Measurements from ENCODE around the gene STMN3. TPM values are rescaled to one million over a fixed set of nuclear protein-coding genes. Genes with fewer than 3 reads are reported as not detected.

STMN3 gene
- total and polyA plus RNA-seq, 2 of the 8 experiments (the other 6 are each of a cell fraction or from before 2014, with no cell fraction given): 51.5 to 63.1 TPM

- H2BK120ac ChIP-seq (replicated peaks; ENCODE audit: low read depth, low read length): no peak overlapping the region
- no peak overlapping the region for H3K18ac ChIP-seq (ENCODE audit: extremely low read depth, low read length)
- H3K4me3 ChIP-seq (ENCODE audit: extremely low read depth in 1 of 4, insufficient read depth in 2 of 4, low read depth in 3 of 4, low read length in 4 of 4): no peak overlapping the region
- H2AFZ ChIP-seq (ENCODE audit: low read length): no peak overlapping the region
- no peak overlapping the region for H3K27ac ChIP-seq (ENCODE audit: low read depth, low read length)
- H4K5ac ChIP-seq (ENCODE audit: insufficient read length, low read depth, low read length): no peak overlapping the region
- H3K14ac ChIP-seq (ENCODE audit: insufficient read length): no peak overlapping the region
- H2AK5ac ChIP-seq (ENCODE audit: low read depth, low read length): no peak overlapping the region
- H3K4me2 ChIP-seq (ENCODE audit: insufficient read depth in 1 of 2, low read depth in 2 of 2, low read length in 2 of 2): no peak overlapping the region
- no peaks in the 10 kb centered on the region; the same call in none of the 2 replicates for H3K79me1 ChIP-seq (ENCODE audit: low read depth, low read length)
- no peak overlapping the region for H2BK12ac ChIP-seq (ENCODE audit: low read depth, low read length)
- H3K4me1 ChIP-seq (replicated peaks in 1 of 4; ENCODE audit: control insufficient read depth in 3 of 4, insufficient read depth in 4 of 4, low read length in 3 of 4): peaks cover 0 to 14% (median 1%) of the 10 kb centered on the region in 4 experiments; a peak in 3 of 7 replicates
- H3K4ac ChIP-seq (replicated peaks; ENCODE audit: insufficient read length, low read depth, low read length): no peak overlapping the region
- H3K36me3 ChIP-seq (ENCODE audit: control insufficient read depth in 2 of 4, insufficient read depth in 4 of 4, low read length in 3 of 4): no peaks in the 10 kb centered on the region; a peak in 1 of 8 replicates
- CTCF ChIA-PET (ENCODE audit: partially characterized antibody): interaction anchor here (1.2 to 1.4 kb wide), 4 partner anchors 12 to 116 kb away, joined by 3 to 4 read pairs (median 4); partner anchors contain the start of gene RTEL1
- H3K23me2 ChIP-seq (ENCODE audit: low read depth, low read length): peaks cover 7% of the 10 kb centered on the region; the same call in 1 of the 2 replicates
- H2BK15ac ChIP-seq (ENCODE audit: low read length): no peak overlapping the region
- H3K9ac ChIP-seq (replicated peaks in 1 of 4; ENCODE audit: extremely low read depth in 1 of 4, low read depth in 3 of 4, low read length in 3 of 4): no peak overlapping the region
- H4K8ac ChIP-seq (ENCODE audit: extremely low read depth, insufficient read depth, low read length): no peak overlapping the region
- no peaks in the 10 kb centered on the region for H3K79me2 ChIP-seq (ENCODE audit: control insufficient read depth in 1 of 2, insufficient read depth in 2 of 2, low read length in 2 of 2)
- no peak for FAIRE-seq
- no peak overlapping the region for H3K56ac ChIP-seq (replicated peaks; ENCODE audit: insufficient read length, low read depth, low read length)
- no peaks in the 10 kb centered on the region; a peak in 1 of 7 replicates for H3K27me3 ChIP-seq (replicated peaks in 1 of 4; ENCODE audit: control insufficient read depth in 3 of 4, extremely low read depth in 1 of 4, insufficient read depth in 3 of 4, low read length in 3 of 4)
- no peak overlapping the region for H3K23ac ChIP-seq (ENCODE audit: insufficient read length)
- H4K20me1 ChIP-seq (replicated peaks in 1 of 2; ENCODE audit: control insufficient read depth in 1 of 2, insufficient read depth in 2 of 2, low read length in 2 of 2): peaks cover 3 to 8% of the 10 kb centered on the region in 2 experiments
- no peaks in the 10 kb centered on the region for H3K9me3 ChIP-seq (ENCODE audit: insufficient read depth in 2 of 2, low read depth in 1 of 2, low read length in 1 of 2)
- 96% methylated on average over 3 of the region's 4 CpGs; no CpG with 5 or more reads in 1 of the 2 experiments for WGBS, 2 experiments (ENCODE audit: extremely low coverage in 1 of 2, insufficient coverage in 1 of 2, insufficient read length in 1 of 2, insufficient replicate concordance in 2 of 2, low coverage in 1 of 2, low lambda C conversion rate in 2 of 2, missing lambda C conversion rate in 1 of 2)
- no peak overlapping the region for H2BK5ac ChIP-seq (ENCODE audit: low read depth, low read length)
- no peak overlapping the region for H2BK20ac ChIP-seq (ENCODE audit: low read length)
- H4K91ac ChIP-seq (replicated peaks; ENCODE audit: insufficient read length, low read length): no peak overlapping the region
- POLR2A ChIA-PET (ENCODE audit: partially characterized antibody): interaction anchor here (1.0 to 3.1 kb wide), 2 partner anchors 13 to 18 kb away, joined by 3 to 11 read pairs; partner anchors contain the start of genes GMEB2 and RTEL1
- no peak for DNase-seq (ENCODE audit: low read depth in 1 of 2, low spot score in 2 of 2)
- TF ChIP-seq CBX5 (IDR thresholded peaks at IDR 0.05; ENCODE audit: low read depth, low read length): no peak
- TF ChIP-seq MAX (IDR thresholded peaks at IDR 0.05): no peak
- TF ChIP-seq KDM4A (IDR thresholded peaks at IDR 0.05; ENCODE audit: low read depth, low read length, severe bottlenecking): no peak
- no peak for TF ChIP-seq SP1 (IDR thresholded peaks at IDR 0.05; ENCODE audit: low read depth, low read length)
- no peak for TF ChIP-seq RNF2 (IDR thresholded peaks at IDR 0.05; ENCODE audit: borderline replicate concordance, low read depth, low read length, missing control alignments, poor library complexity, severe bottlenecking)
- TF ChIP-seq SRF (IDR thresholded peaks at IDR 0.05; ENCODE audit: low read depth, low read length): no peak
- TF ChIP-seq KDM5A (IDR thresholded peaks at IDR 0.05; ENCODE audit: low read length): no peak
- no peak for TF ChIP-seq TAF1 (IDR thresholded peaks at IDR 0.05; ENCODE audit: low read depth, low read length)
- TF ChIP-seq POLR2AphosphoS5 (IDR thresholded peaks at IDR 0.05; ENCODE audit: low read depth, low read length): no peak
- no peak for TF ChIP-seq JUND (IDR thresholded peaks at IDR 0.05; ENCODE audit: low read length)
- no peak for TF ChIP-seq CEBPB (IDR thresholded peaks at IDR 0.05; ENCODE audit: low read depth, low read length)
- TF ChIP-seq TCF12 (IDR thresholded peaks at IDR 0.05; ENCODE audit: low read depth, low read length): no peak
- TF ChIP-seq SIRT6 (IDR thresholded peaks at IDR 0.05; ENCODE audit: low read length): no peak
- no peak for TF ChIP-seq RXRA (IDR thresholded peaks at IDR 0.05; ENCODE audit: insufficient read depth, low read depth, low read length)
- TF ChIP-seq CBX8 (IDR thresholded peaks at IDR 0.05; ENCODE audit: borderline replicate concordance, low read depth, low read length): no peak
Measured at GRCh38 chr20:63645218-63645617, 8.0 kb downstream of the STMN3 start.

Data from H1 (cell line).